Upper lobe of right lung (tissue), 1 donor: ENCODE measurements around the gene GPR162. TPM values are rescaled to one million over a fixed set of nuclear protein-coding genes. Genes with fewer than 3 reads are reported as not detected.
"Not testable (repeated sequence)": the region's sequence is repeated elsewhere in the genome, so short reads cannot be mapped to it uniquely, and the experiment has no call there.

Source experiments
- ATAC-seq: fragments of 200-7000 bp; cut with Tn5 transposase; one replicate; pipeline ENCODE4 v1.9.1; 2020; ENCODE audit warnings: mild to moderate bottlenecking, moderate library complexity
- DNase-seq: peaks from one replicate; pipeline ENCODE4 v3.0.0-alpha.2; 2020
- H3K27ac ChIP-seq: fragments of 200-600 bp; one replicate; pipeline ENCODE4 v1.8.0; 2022
- H3K27me3 ChIP-seq: fragments of 200-600 bp; one replicate; pipeline ENCODE4 v1.8.0; 2022; ENCODE audit warnings: mild to moderate bottlenecking
- H3K36me3 ChIP-seq: fragments of 200-600 bp; one replicate; pipeline ENCODE4 v1.8.0; 2022
- H3K4me1 ChIP-seq: fragments of 200-600 bp; one replicate; pipeline ENCODE4 v1.8.0; 2022
- H3K4me3 ChIP-seq: fragments of 200-600 bp; one replicate; pipeline ENCODE4 v1.8.0; 2022; ENCODE audit warnings: mild to moderate bottlenecking
- H3K9me3 ChIP-seq: fragments of 200-600 bp; one replicate; pipeline ENCODE4 v1.8.0; 2022
- CTCF ChIP-seq: fragments of 200-600 bp; IDR thresholded peaks from one replicate; pipeline ENCODE4 v1.8.0; 2022; ENCODE audit warnings: antibody characterized with exemption
- intact Hi-C: fragments of 100-400 bp; cut with DNase I; formaldehyde crosslinking; loops from one replicate; pipeline ENCODE4 v1.11.0; 2022
- total RNA-seq: library from RNA; stranded (reverse); fragmentation: NEBNext Ultra II Directional; extraction: Animal tissue kit (Norgen Biotek cat#: 25700); gene quantifications from one replicate; pipeline ENCODE4 v1.2.1, GENCODE V29; 2021
- donor health status: DM: no; HTN: yes; CAD: no; lungs with severe emphysema.

GPR162 gene
- total RNA-seq, 1 donor from 2014 or later: 17.1 TPM

- peak overlapping the region; percentile 96 for H3K27ac ChIP-seq
- peaks cover 39% of the 10 kb centered on the region for H3K4me1 ChIP-seq
- H3K9me3 ChIP-seq: no peaks in the 10 kb centered on the region
- H3K36me3 ChIP-seq: peaks cover 43% of the 10 kb centered on the region
- DNase-seq (no peak), ATAC-seq (no peak)
- no peaks in the 10 kb centered on the region for H3K27me3 ChIP-seq
- intact Hi-C loops: no loop called here
- H3K4me3 ChIP-seq: peak overlapping the region; percentile 100
- TF ChIP-seq CTCF: no peak
Measured at GRCh38 chr12:6868211-6869048, 46.8 kb downstream of the GPR162 start.

GRCh38 chr12:6869049-6870021, 47.7 kb downstream of the GPR162 start:
- peak; percentile 21 for ATAC-seq
- no peak overlapping the region for H3K27ac ChIP-seq

GRCh38 chr12:6870304-6870703, 48.7 kb downstream of the GPR162 start:
- not testable (repeated sequence) for ATAC-seq, H3K27me3 ChIP-seq, H3K27ac ChIP-seq, DNase-seq, H3K4me3 ChIP-seq, H3K9me3 ChIP-seq
- intact Hi-C loops: loop anchor here (10.0 kb wide), 1 partner anchor 64 kb away; no protein-coding TSS in a partner anchor
- H3K36me3 ChIP-seq: peaks cover 27% of the 10 kb centered on the region
- H3K4me1 ChIP-seq: peaks cover 39% of the 10 kb centered on the region

More at GRCh38 chr12:6869049-6870021, 47.7 kb downstream of the GPR162 start:
- Histone ChIP-seq H3K4me1 (peaks cover 39% of the 10 kb centered on the region), H3K27me3 (no peaks in the 10 kb centered on the region), H3K4me3 (peak overlapping the region; percentile 100), H3K9me3 (no peaks in the 10 kb centered on the region), H3K36me3 (peaks cover 34% of the 10 kb centered on the region)
- intact Hi-C loops: loop anchor here (10.0 kb wide), 1 partner anchor 65 kb away; no protein-coding TSS in a partner anchor
- peak; percentile 83 for DNase-seq
- TF ChIP-seq CTCF: peak; percentile 90

- Histone ChIP-seq H3K27ac (no peak overlapping the region), H3K36me3 (peaks cover 33% of the 10 kb centered on the region), H3K9me3 (no peaks in the 10 kb centered on the region), H3K27me3 (no peaks in the 10 kb centered on the region), H3K4me1 (peaks cover 39% of the 10 kb centered on the region), H3K4me3 (peak overlapping the region; percentile 96)
- no peak for TF ChIP-seq CTCF
- peak; percentile 84 for DNase-seq
- intact Hi-C loops: loop anchor here (10.0 kb wide), 1 partner anchor 63 kb away; no protein-coding TSS in a partner anchor
- peak; percentile 20 for ATAC-seq
Measured at GRCh38 chr12:6871052-6871957, 49.7 kb downstream of the GPR162 start.

GRCh38 chr12:6872073-6873048, 50.7 kb downstream of the GPR162 start:
- peak; percentile 97 for TF ChIP-seq CTCF
- Histone ChIP-seq H3K4me3 (peak overlapping the region; percentile 96), H3K27ac (peak overlapping the region; percentile 89), H3K27me3 (no peaks in the 10 kb centered on the region), H3K9me3 (no peaks in the 10 kb centered on the region), H3K4me1 (peaks cover 36% of the 10 kb centered on the region), H3K36me3 (peaks cover 33% of the 10 kb centered on the region)
- peak; percentile 94 for DNase-seq
- intact Hi-C loops: loop anchor here (10.0 kb wide), 1 partner anchor 62 kb away; no protein-coding TSS in a partner anchor
- peak; percentile 75 for ATAC-seq
